ENCODE data around the gene GZMM.

GZMM gene

GRCh38 chr19:556611-557382 lies 12.9 kb downstream of the GZMM start:
- DNase-seq (ENCODE audit: low read depth) = no peak
- no peak for TF ChIP-seq CTCF (conservative IDR thresholded peaks at IDR 0.05; ENCODE audit: control insufficient read depth, insufficient read depth, low read depth, low read length)
- H3K4me3 ChIP-seq (ENCODE audit: control insufficient read depth, low read depth, low read length) = no peak overlapping the region

- no peak for DNase-seq (ENCODE audit: low read depth)
- no peak overlapping the region for H3K4me3 ChIP-seq (ENCODE audit: control insufficient read depth, low read depth, low read length)
- TF ChIP-seq CTCF (conservative IDR thresholded peaks at IDR 0.05; ENCODE audit: control insufficient read depth, insufficient read depth, low read depth, low read length) = no peak
Observed at GRCh38 chr19:558770-559439, 15.1 kb downstream of the GZMM start.

GRCh38 chr19:560121-560520 lies 16.3 kb downstream of the GZMM start:
- no peak overlapping the region for H3K4me3 ChIP-seq (ENCODE audit: control insufficient read depth, low read depth, low read length)
- TF ChIP-seq CTCF (conservative IDR thresholded peaks at IDR 0.05; ENCODE audit: control insufficient read depth, insufficient read depth, low read depth, low read length) = no peak
- no peak for DNase-seq (ENCODE audit: low read depth)

- no peak overlapping the region for H3K4me3 ChIP-seq (ENCODE audit: control insufficient read depth, low read depth, low read length)
- DNase-seq (ENCODE audit: low read depth) = peak; percentile 62
- TF ChIP-seq CTCF (conservative IDR thresholded peaks at IDR 0.05; ENCODE audit: control insufficient read depth, insufficient read depth, low read depth, low read length) = no peak
Observed at GRCh38 chr19:566403-566802, 22.6 kb downstream of the GZMM start.

- no peak for TF ChIP-seq CTCF (conservative IDR thresholded peaks at IDR 0.05; ENCODE audit: control insufficient read depth, insufficient read depth, low read depth, low read length)
- no peak for DNase-seq (ENCODE audit: low read depth)
- no peak overlapping the region for H3K4me3 ChIP-seq (ENCODE audit: control insufficient read depth, low read depth, low read length)
Observed at GRCh38 chr19:566844-567243, 23.0 kb downstream of the GZMM start.

DNA sequence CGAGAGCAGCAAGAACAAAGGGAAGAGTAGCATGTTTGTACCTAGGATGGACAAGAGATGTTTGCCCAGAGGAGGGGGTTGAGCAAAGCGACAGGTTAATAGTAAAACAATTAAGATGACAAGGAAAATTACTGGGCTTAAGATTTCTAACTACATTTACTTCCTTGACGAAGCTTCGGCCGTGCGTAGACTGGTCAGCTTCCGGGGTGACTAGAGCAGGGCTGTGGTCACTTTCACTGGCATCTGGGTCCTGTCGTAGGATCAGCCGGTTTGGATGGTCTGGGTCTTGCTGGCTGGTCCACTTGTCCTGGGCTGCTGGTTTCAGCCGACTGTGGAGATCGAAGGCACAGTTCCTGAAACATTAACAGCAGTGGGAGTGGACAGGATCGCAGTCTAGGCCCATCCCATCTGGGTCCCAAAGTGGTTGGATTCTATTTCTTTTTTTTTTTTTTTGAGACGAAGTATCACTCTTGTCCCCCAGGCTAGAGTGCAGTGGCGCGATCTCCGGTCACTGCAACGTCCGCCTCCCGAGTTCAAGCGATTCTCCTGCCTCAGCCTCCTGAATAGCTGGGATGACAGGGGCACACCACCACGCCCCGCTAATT lies 23.5 kb downstream of the GZMM start:
- no peak for TF ChIP-seq CTCF (conservative IDR thresholded peaks at IDR 0.05; ENCODE audit: control insufficient read depth, insufficient read depth, low read depth, low read length)
- no peak for DNase-seq (ENCODE audit: low read depth)
- no peak overlapping the region for H3K4me3 ChIP-seq (ENCODE audit: control insufficient read depth, low read depth, low read length)

Data from fibroblast of mammary gland (primary cell).